Gastroesophageal sphincter (tissue), 3 donors: ENCODE data around the gene LBX1.

Experiments
- CTCF ChIP-seq, 4 experiments: fragments of 200-600 bp in 2 of 4; fragments of 450-650 bp in 2 of 4; sonication (generic) in 1 of 4; IDR thresholded peaks; one replicate each; pipeline ENCODE4 v1.5.1; 2017 to 2019; ENCODE audit warnings: antibody characterized with exemption in 4 of 4, mild to moderate bottlenecking in 2 of 4, moderate library complexity in 2 of 4
- POLR2A ChIP-seq, 2 donors: fragments of 450-650 bp; IDR thresholded peaks; one replicate each; pipeline ENCODE4 v1.6.1; 2017; ENCODE audit warnings: antibody characterized with exemption in 2 of 2, mild to moderate bottlenecking in 2 of 2, moderate library complexity in 1 of 2

GRCh38 chr10:101270763-101271162, 41.5 kb upstream of the LBX1 start:
- TF ChIP-seq CTCF (IDR thresholded peaks at IDR 0.05) (no peak), POLR2A (IDR thresholded peaks at IDR 0.05) (no peak)
